Liver (tissue), 3 donors: ENCODE results near the gene TNNI3K.

Experiments used
- EGR1 ChIP-seq, 2 donors: IDR thresholded peaks; 2 replicates each; pipeline ENCODE4 v1.6.1; 2016 to 2018; ENCODE audit warnings: antibody characterized with exemption in 2 of 2, low read depth in 2 of 2
- TF ChIP-seq, protein P1 (sequence below): fragments of 150-350 bp; IDR thresholded peaks from 2 replicates; pipeline ENCODE4 v1.5.1; 2017; ENCODE audit warnings: improper control_type of control experiment, low read depth, low read length; ENCODE audit not compliant: missing input control
- TF ChIP-seq, protein P2 (sequence below): IDR thresholded peaks from 2 replicates; pipeline ENCODE4 v1.6.1; 2016; ENCODE audit warnings: antibody characterized with exemption, mild to moderate bottlenecking
- TF ChIP-seq, protein P3 (sequence below): IDR thresholded peaks from 2 replicates; pipeline ENCODE4 v1.6.1; 2016; ENCODE audit warnings: antibody characterized with exemption
- donor health status: healthy.
- donor health status: healthy.

DNA sequence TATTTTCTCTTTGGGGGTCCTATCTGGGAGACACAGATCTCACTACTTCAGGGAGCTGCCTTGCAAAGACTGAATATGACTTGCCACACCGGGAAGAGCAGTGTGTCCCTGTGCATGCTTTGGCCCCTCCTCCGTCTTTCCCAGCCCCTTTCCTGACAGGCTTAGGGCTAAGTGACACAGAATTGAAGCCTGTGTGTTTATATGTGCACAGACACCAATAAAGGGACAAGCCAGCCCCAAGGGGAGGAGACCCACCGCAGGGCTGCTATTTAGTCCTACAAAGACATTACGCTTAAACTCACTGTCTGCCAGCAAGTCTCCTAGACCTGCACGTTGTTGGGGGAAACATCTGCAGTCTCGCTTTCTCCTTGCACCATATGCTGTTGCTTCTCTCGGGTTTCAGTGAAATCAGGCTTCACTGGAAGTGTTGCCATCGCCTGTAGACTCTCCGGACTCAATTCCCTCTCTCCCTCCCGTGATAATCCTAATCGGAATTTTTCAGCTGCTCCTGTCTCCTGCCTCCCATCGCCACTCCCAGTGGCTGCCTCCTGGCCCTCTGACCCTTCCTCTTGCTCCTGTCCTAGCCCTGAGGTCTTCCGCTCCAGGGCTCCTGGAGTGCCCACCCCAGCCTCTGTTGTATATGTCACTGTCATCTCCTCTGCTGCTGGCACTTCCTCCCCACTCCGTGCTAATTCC, 335.8 kb downstream of the TNNI3K start:
- TF ChIP-seq, protein P1, sequence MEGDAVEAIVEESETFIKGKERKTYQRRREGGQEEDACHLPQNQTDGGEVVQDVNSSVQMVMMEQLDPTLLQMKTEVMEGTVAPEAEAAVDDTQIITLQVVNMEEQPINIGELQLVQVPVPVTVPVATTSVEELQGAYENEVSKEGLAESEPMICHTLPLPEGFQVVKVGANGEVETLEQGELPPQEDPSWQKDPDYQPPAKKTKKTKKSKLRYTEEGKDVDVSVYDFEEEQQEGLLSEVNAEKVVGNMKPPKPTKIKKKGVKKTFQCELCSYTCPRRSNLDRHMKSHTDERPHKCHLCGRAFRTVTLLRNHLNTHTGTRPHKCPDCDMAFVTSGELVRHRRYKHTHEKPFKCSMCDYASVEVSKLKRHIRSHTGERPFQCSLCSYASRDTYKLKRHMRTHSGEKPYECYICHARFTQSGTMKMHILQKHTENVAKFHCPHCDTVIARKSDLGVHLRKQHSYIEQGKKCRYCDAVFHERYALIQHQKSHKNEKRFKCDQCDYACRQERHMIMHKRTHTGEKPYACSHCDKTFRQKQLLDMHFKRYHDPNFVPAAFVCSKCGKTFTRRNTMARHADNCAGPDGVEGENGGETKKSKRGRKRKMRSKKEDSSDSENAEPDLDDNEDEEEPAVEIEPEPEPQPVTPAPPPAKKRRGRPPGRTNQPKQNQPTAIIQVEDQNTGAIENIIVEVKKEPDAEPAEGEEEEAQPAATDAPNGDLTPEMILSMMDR, result no peak
- no peak for TF ChIP-seq EGR1 (IDR thresholded peaks at IDR 0.05; ENCODE audit: low read depth in 2 of 2)
- TF ChIP-seq, protein P2, sequence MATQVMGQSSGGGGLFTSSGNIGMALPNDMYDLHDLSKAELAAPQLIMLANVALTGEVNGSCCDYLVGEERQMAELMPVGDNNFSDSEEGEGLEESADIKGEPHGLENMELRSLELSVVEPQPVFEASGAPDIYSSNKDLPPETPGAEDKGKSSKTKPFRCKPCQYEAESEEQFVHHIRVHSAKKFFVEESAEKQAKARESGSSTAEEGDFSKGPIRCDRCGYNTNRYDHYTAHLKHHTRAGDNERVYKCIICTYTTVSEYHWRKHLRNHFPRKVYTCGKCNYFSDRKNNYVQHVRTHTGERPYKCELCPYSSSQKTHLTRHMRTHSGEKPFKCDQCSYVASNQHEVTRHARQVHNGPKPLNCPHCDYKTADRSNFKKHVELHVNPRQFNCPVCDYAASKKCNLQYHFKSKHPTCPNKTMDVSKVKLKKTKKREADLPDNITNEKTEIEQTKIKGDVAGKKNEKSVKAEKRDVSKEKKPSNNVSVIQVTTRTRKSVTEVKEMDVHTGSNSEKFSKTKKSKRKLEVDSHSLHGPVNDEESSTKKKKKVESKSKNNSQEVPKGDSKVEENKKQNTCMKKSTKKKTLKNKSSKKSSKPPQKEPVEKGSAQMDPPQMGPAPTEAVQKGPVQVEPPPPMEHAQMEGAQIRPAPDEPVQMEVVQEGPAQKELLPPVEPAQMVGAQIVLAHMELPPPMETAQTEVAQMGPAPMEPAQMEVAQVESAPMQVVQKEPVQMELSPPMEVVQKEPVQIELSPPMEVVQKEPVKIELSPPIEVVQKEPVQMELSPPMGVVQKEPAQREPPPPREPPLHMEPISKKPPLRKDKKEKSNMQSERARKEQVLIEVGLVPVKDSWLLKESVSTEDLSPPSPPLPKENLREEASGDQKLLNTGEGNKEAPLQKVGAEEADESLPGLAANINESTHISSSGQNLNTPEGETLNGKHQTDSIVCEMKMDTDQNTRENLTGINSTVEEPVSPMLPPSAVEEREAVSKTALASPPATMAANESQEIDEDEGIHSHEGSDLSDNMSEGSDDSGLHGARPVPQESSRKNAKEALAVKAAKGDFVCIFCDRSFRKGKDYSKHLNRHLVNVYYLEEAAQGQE, result no peak
- TF ChIP-seq, protein P3, sequence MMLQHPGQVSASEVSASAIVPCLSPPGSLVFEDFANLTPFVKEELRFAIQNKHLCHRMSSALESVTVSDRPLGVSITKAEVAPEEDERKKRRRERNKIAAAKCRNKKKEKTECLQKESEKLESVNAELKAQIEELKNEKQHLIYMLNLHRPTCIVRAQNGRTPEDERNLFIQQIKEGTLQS, result no peak
